Stimulated activated CD8-positive, alpha-beta memory T cell treated with anti-CD3 and anti-CD28 coated beads, Interleukin-2, amount 100 ng/mL, for 1 hour (primary cell): Measurements from ENCODE around the gene HHEX.

Source experiments
- DNase-seq, 2 donors: peaks; one replicate each; pipeline ENCODE4 v3.0.0-alpha.2; 2020; ENCODE audit warnings: low read depth in 2 of 2

The HHEX gene

GRCh38 chr10:92692697-92693533 lies 3.2 kb downstream of the HHEX start:
- no peak for DNase-seq

GRCh38 chr10:92693534-92693893 lies 3.8 kb downstream of the HHEX start:
- DNase-seq = no peak

GRCh38 chr10:92695679-92696605 lies 6.2 kb downstream of the HHEX start:
- no peak for DNase-seq

GRCh38 chr10:92696606-92697383 lies 7.0 kb downstream of the HHEX start:
- DNase-seq = no peak

- DNase-seq = no peak
Observed at GRCh38 chr10:92697663-92698511, 8.1 kb downstream of the HHEX start.

GRCh38 chr10:92699193-92699517 lies 9.4 kb downstream of the HHEX start:
- DNase-seq = no peak

GRCh38 chr10:92699518-92700381 lies 10.0 kb downstream of the HHEX start:
- DNase-seq = no peak

- no peak for DNase-seq
Observed at GRCh38 chr10:92702301-92702916, 12.7 kb downstream of the HHEX start.

- no peak for DNase-seq
Observed at GRCh38 chr10:92712016-92712889, 22.5 kb downstream of the HHEX start.

- DNase-seq = no peak
Observed at GRCh38 chr10:92714152-92714845, 24.5 kb downstream of the HHEX start.

- DNase-seq = no peak
Observed at GRCh38 chr10:92714872-92715271, 25.1 kb downstream of the HHEX start.

- DNase-seq = no peak
Observed at GRCh38 chr10:92719991-92720830, 30.5 kb downstream of the HHEX start.

GRCh38 chr10:92720831-92721165 lies 31.0 kb downstream of the HHEX start:
- no peak for DNase-seq

- DNase-seq = no peak
Observed at GRCh38 chr10:92722349-92722748, 32.6 kb downstream of the HHEX start.

- no peak for DNase-seq
Observed at GRCh38 chr10:92727141-92727540, 37.4 kb downstream of the HHEX start.

GRCh38 chr10:92727550-92727949 lies 37.8 kb downstream of the HHEX start:
- DNase-seq = no peak

- DNase-seq = no peak
Observed at GRCh38 chr10:92729886-92730285, 40.1 kb downstream of the HHEX start.
